Neural cell (in vitro differentiated cells): ENCODE data around the gene KLHL36. TPM values are rescaled to one million over a fixed set of nuclear protein-coding genes. Genes with fewer than 3 reads are reported as not detected.

Source experiments
- H2AFZ ChIP-seq: fragments of 200-600, 300-800 bp; sonication (generic), shearing (Covaris generic); 2 replicates; pipeline ENCODE4 v1.6.0; 2014; ENCODE audit warnings: low read depth, mild to moderate bottlenecking, antibody characterized with exemption, low read length, moderate library complexity
- H3F3A ChIP-seq: fragments of 200-600 bp; shearing (Covaris generic); 2 replicates; pipeline ENCODE4 v1.6.1; 2016; ENCODE audit warnings: mild to moderate bottlenecking, moderate library complexity, mixed read lengths, antibody characterized with exemption, low read length; ENCODE audit not compliant: insufficient read depth, poor library complexity, severe bottlenecking
- H3K27ac ChIP-seq: fragments of 200-600, 300-800 bp; sonication (generic), shearing (Covaris generic); 2 replicates; pipeline ENCODE4 v1.5.1; 2014; ENCODE audit warnings: mild to moderate bottlenecking, low read length, moderate library complexity
- H3K27me3 ChIP-seq: fragments of 300-800, 200-600 bp; sonication (generic), shearing (Covaris generic); 2 replicates; pipeline ENCODE4 v1.6.0; 2014; ENCODE audit warnings: mild to moderate bottlenecking, low read depth, low read length, moderate library complexity; ENCODE audit not compliant: insufficient read depth
- H3K36me3 ChIP-seq: fragments of 300-800, 200-600 bp; sonication (generic), shearing (Covaris generic); 2 replicates; pipeline ENCODE4 v1.5.1; 2014; ENCODE audit warnings: mild to moderate bottlenecking, antibody characterized with exemption, low read length, moderate library complexity; ENCODE audit not compliant: insufficient read depth
- H3K4me2 ChIP-seq: fragments of 300-800, 200-600 bp; sonication (generic), shearing (Covaris generic); 2 replicates; pipeline ENCODE4 v1.6.0; 2014; ENCODE audit warnings: mild to moderate bottlenecking, low read length
- H3K4me3 ChIP-seq: fragments of 300-800, 200-600 bp; sonication (generic), shearing (Covaris generic); 2 replicates; pipeline ENCODE4 v1.5.1; 2014; ENCODE audit warnings: mild to moderate bottlenecking, low read length, moderate library complexity
- H3K79me2 ChIP-seq: fragments of 200-600 bp; shearing (Covaris generic); replicated peaks from 2 replicates; pipeline ENCODE4 v1.6.0; 2014; ENCODE audit warnings: mild to moderate bottlenecking, low read length, moderate library complexity; ENCODE audit not compliant: insufficient read depth
- H3K9ac ChIP-seq: fragments of 300-800, 200-600 bp; sonication (generic), shearing (Covaris generic); 2 replicates; pipeline ENCODE4 v1.6.1; 2016; ENCODE audit warnings: mild to moderate bottlenecking, low read length, mixed read lengths
- H3K9me2 ChIP-seq: fragments of 200-600 bp; shearing (Covaris generic); 2 replicates; pipeline ENCODE4 v1.6.1; 2016; ENCODE audit warnings: mild to moderate bottlenecking, low read length, mixed read lengths; ENCODE audit not compliant: insufficient read depth
- H3K9me3 ChIP-seq: fragments of 200-600, 300-800 bp; sonication (generic), shearing (Covaris generic); 2 replicates; pipeline ENCODE4 v1.6.1; 2016; ENCODE audit warnings: mild to moderate bottlenecking, mixed run types, low read length, moderate library complexity, mixed read lengths
- H4K20me1 ChIP-seq: fragments of 200-600 bp; shearing (Covaris generic); 2 replicates; pipeline ENCODE4 v1.6.1; 2016; ENCODE audit warnings: mild to moderate bottlenecking, mixed run types; ENCODE audit not compliant: insufficient read depth
- EP300 ChIP-seq: fragments of 450-650 bp; conservative IDR thresholded peaks from 2 replicates; pipeline ENCODE4 v1.6.1; 2014; ENCODE audit warnings: antibody characterized with exemption, mild to moderate bottlenecking, moderate library complexity; ENCODE audit not compliant: poor library complexity, severe bottlenecking
- EZH2 ChIP-seq: fragments of 200-600, 300-800 bp; shearing (Covaris generic), sonication (generic); IDR thresholded peaks from 2 replicates; pipeline ENCODE4 v1.6.1; 2014; ENCODE audit warnings: antibody characterized with exemption, low read length, borderline replicate concordance, mild to moderate bottlenecking; ENCODE audit not compliant: insufficient read depth, poor library complexity, severe bottlenecking
- MXI1 ChIP-seq: fragments of 450-650 bp; conservative IDR thresholded peaks from 2 replicates; pipeline ENCODE4 v1.6.1; 2014; ENCODE audit warnings: antibody characterized with exemption, mild to moderate bottlenecking; ENCODE audit not compliant: poor library complexity, severe bottlenecking
- POLR2AphosphoS5 ChIP-seq: IDR thresholded peaks from 2 replicates; pipeline ENCODE4 v1.6.1; 2012
- RAD21 ChIP-seq: fragments of 450-650 bp; conservative IDR thresholded peaks from 2 replicates; pipeline ENCODE4 v1.6.1; 2014; ENCODE audit warnings: antibody characterized with exemption, mild to moderate bottlenecking, moderate library complexity
- REST ChIP-seq: IDR thresholded peaks from 2 replicates; pipeline ENCODE4 v1.6.1; 2012; ENCODE audit warnings: borderline replicate concordance
- SMC3 ChIP-seq: fragments of 450-650 bp; conservative IDR thresholded peaks from 2 replicates; pipeline ENCODE4 v1.6.1; 2014; ENCODE audit warnings: antibody characterized with exemption, mild to moderate bottlenecking, moderate library complexity; ENCODE audit not compliant: poor library complexity
- TAF1 ChIP-seq: IDR thresholded peaks from 2 replicates; pipeline ENCODE4 v1.6.1; 2012; ENCODE audit warnings: low read depth
- polyA plus RNA-seq: library from polyadenylated mRNA; depleted of rRNA; stranded (reverse); fragments of >200 nt; gene quantifications from 2 replicates; pipeline ENCODE4 v1.2.3, GENCODE V29; 2014
- TF ChIP-seq, protein P1 (sequence below): fragments of 450-650 bp; IDR thresholded peaks from 2 replicates; pipeline ENCODE4 v1.5.1; 2014; ENCODE audit warnings: antibody characterized with exemption, mild to moderate bottlenecking, moderate library complexity; ENCODE audit not compliant: poor library complexity, severe bottlenecking

Gene KLHL36
- polyA plus RNA-seq, 1 donor from 2014 or later = 43.8 TPM

DNA sequence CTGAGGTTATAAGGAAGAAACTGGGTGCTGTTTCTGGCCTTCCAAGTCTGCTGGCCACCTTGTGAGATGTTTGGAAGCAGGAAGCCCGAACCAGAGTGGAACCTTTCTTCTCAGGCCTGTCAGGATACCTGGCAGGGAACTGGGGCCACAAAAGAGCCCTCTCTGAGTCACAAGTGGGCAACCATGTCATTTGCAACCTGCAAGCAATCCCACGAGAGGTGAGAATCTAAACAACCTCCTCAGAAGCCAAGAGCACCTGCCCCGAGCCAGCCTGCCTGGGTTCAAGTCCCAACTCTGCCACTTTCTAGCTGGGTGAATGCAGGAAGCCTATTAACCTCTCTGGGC, 33.7 kb upstream of the KLHL36 start:
- no peaks in the 10 kb centered on the region for H3F3A ChIP-seq
- no peak overlapping the region for H3K27ac ChIP-seq
- H2AFZ ChIP-seq = no peak overlapping the region
- H3K4me2 ChIP-seq = no peak overlapping the region
- H3K79me2 ChIP-seq = peaks cover 28% of the 10 kb centered on the region
- H3K36me3 ChIP-seq = no peaks in the 10 kb centered on the region
- TF ChIP-seq MXI1 (no peak), POLR2AphosphoS5 (no peak), SMC3 (no peak), RAD21 (no peak), TAF1 (no peak), REST (no peak), EP300 (no peak), EZH2 (no peak)
- TF ChIP-seq, protein P1, sequence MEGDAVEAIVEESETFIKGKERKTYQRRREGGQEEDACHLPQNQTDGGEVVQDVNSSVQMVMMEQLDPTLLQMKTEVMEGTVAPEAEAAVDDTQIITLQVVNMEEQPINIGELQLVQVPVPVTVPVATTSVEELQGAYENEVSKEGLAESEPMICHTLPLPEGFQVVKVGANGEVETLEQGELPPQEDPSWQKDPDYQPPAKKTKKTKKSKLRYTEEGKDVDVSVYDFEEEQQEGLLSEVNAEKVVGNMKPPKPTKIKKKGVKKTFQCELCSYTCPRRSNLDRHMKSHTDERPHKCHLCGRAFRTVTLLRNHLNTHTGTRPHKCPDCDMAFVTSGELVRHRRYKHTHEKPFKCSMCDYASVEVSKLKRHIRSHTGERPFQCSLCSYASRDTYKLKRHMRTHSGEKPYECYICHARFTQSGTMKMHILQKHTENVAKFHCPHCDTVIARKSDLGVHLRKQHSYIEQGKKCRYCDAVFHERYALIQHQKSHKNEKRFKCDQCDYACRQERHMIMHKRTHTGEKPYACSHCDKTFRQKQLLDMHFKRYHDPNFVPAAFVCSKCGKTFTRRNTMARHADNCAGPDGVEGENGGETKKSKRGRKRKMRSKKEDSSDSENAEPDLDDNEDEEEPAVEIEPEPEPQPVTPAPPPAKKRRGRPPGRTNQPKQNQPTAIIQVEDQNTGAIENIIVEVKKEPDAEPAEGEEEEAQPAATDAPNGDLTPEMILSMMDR = no peak
- no peak overlapping the region for H3K4me3 ChIP-seq
- H3K9ac ChIP-seq = no peak overlapping the region
- no peaks in the 10 kb centered on the region for H3K9me3 ChIP-seq
- no peaks in the 10 kb centered on the region for H4K20me1 ChIP-seq
- no peaks in the 10 kb centered on the region for H3K27me3 ChIP-seq
- no peaks in the 10 kb centered on the region for H3K9me2 ChIP-seq

- H3K4me2 ChIP-seq = peak overlapping the region; percentile 48
- H3K9me2 ChIP-seq = no peaks in the 10 kb centered on the region
- H3F3A ChIP-seq = no peaks in the 10 kb centered on the region
- H3K9ac ChIP-seq = no peak overlapping the region
- H2AFZ ChIP-seq = no peak overlapping the region
- peak overlapping the region; percentile 98 for H3K4me3 ChIP-seq
- no peaks in the 10 kb centered on the region for H4K20me1 ChIP-seq
- TF ChIP-seq SMC3 = no peak
- H3K9me3 ChIP-seq = no peaks in the 10 kb centered on the region
- H3K27ac ChIP-seq = no peak overlapping the region
- no peaks in the 10 kb centered on the region for H3K27me3 ChIP-seq
- H3K79me2 ChIP-seq = peaks cover 28% of the 10 kb centered on the region
- H3K36me3 ChIP-seq = no peaks in the 10 kb centered on the region
These were observed 33.1 kb upstream of the KLHL36 start for GRCh38 chr16:84614968-84615813.
